SK-N-SH (cell line): ENCODE measurements around the gene ERGIC1. TPM values are rescaled to one million over a fixed set of nuclear protein-coding genes. Genes with fewer than 3 reads are reported as not detected.

Experiments used
- CTCF ChIA-PET: fragments of 300-600, 350-600 bp; formaldehyde crosslinking; extraction: SDS; loops from one replicate; lab custom pipeline; 2021; lab: Yijun Ruan, JAX
- POLR2A ChIA-PET: fragments of 350-600 bp; sonication (Branson Sonifier 250); formaldehyde crosslinking; extraction: SDS; loops from one replicate; lab custom pipeline; 2020; ENCODE audit warnings: antibody characterized with exemption, inconsistent platforms; lab: Yijun Ruan, JAX
- DNase-seq: peaks from one replicate; pipeline ENCODE4 v3.0.0; 2012
- H2AFZ ChIP-seq: fragments of 200-600 bp; sonication (generic); 2 replicates; pipeline ENCODE4 v1.8.1; 2016; ENCODE audit warnings: antibody characterized with exemption, mild to moderate bottlenecking, low read depth
- H3F3A ChIP-seq: fragments of 200-600 bp; sonication (generic); replicated peaks from 2 replicates; pipeline ENCODE3; 2016; ENCODE audit warnings: antibody characterized with exemption, mild to moderate bottlenecking; ENCODE audit not compliant: insufficient read depth
- H3K27ac ChIP-seq, 2 experiments: fragments of 200-500 bp in 1 of 2; fragments of 200-600 bp in 1 of 2; sonication (Bioruptor generic) in 1 of 2; sonication (generic), shearing (Covaris generic) in 1 of 2; 2 replicates each; pipeline versions ENCODE4 v1.5.1 to v1.6.1; 2014 to 2016; ENCODE audit warnings: low read depth in 2 of 2, inconsistent platforms in 1 of 2, low read length in 1 of 2, mild to moderate bottlenecking in 1 of 2, mixed read lengths in 1 of 2
- H3K27me3 ChIP-seq: fragments of 200-600 bp; sonication (generic), shearing (Covaris generic); 2 replicates; pipeline ENCODE4 v1.6.1; 2016; ENCODE audit warnings: mixed run types; ENCODE audit not compliant: insufficient read depth
- H3K36me3 ChIP-seq, 2 experiments: fragments of 200-500 bp in 1 of 2; fragments of 200-600 bp in 1 of 2; sonication (Bioruptor generic) in 1 of 2; sonication (generic) in 1 of 2; replicated peaks in 1 of 2; 2 replicates each; pipeline versions ENCODE3 to v1.5.1; 2014 to 2016; ENCODE audit warnings: low read length in 1 of 2, mild to moderate bottlenecking in 1 of 2; ENCODE audit not compliant: insufficient read depth in 2 of 2, control insufficient read depth in 1 of 2
- H3K4me1 ChIP-seq, 2 experiments: fragments of 200-500 bp in 1 of 2; fragments of 200-600 bp in 1 of 2; sonication (Bioruptor generic) in 1 of 2; sonication (generic), shearing (Covaris generic) in 1 of 2; 2 replicates each; pipeline versions ENCODE4 v1.5.1 to v1.6.1; 2014 to 2016; ENCODE audit warnings: low read depth in 1 of 2, low read length in 1 of 2, mixed run types in 1 of 2; ENCODE audit not compliant: insufficient read depth in 2 of 2, control insufficient read depth in 1 of 2
- H3K4me2 ChIP-seq: fragments of 200-600 bp; sonication (generic), shearing (Covaris generic); 2 replicates; pipeline ENCODE4 v1.6.1; 2017; ENCODE audit warnings: mixed run types
- H3K4me3 ChIP-seq, 2 experiments: fragments of 200-500 bp in 1 of 2; fragments of 200-600 bp in 1 of 2; sonication (Bioruptor generic) in 1 of 2; sonication (generic), shearing (Covaris generic) in 1 of 2; 2 replicates each; pipeline versions ENCODE4 v1.5.1 to v1.8.1; 2014 to 2016; ENCODE audit warnings: low read depth in 2 of 2, inconsistent platforms in 1 of 2, low read length in 1 of 2, mild to moderate bottlenecking in 1 of 2, mixed read lengths in 1 of 2, moderate library complexity in 1 of 2
- H3K79me2 ChIP-seq: fragments of 200-600 bp; sonication (generic); 2 replicates; pipeline ENCODE4 v1.8.1; 2017; ENCODE audit warnings: mild to moderate bottlenecking; ENCODE audit not compliant: insufficient read depth
- H3K9ac ChIP-seq: fragments of 200-600 bp; sonication (generic); 2 replicates; pipeline ENCODE4 v1.6.1; 2017; ENCODE audit warnings: mixed run types
- H3K9me2 ChIP-seq: fragments of 200-600 bp; sonication (generic); 2 replicates; pipeline ENCODE4 v1.6.1; 2017; ENCODE audit warnings: mixed run types
- H3K9me3 ChIP-seq: fragments of 200-600 bp; sonication (generic); 2 replicates; pipeline ENCODE4 v1.6.1; 2017; ENCODE audit warnings: mixed run types, mild to moderate bottlenecking, moderate library complexity
- H4K20me1 ChIP-seq: fragments of 200-600 bp; sonication (generic); 2 replicates; pipeline ENCODE4 v1.6.1; 2017; ENCODE audit warnings: mild to moderate bottlenecking, mixed run types; ENCODE audit not compliant: insufficient read depth
- CHD2 ChIP-seq: fragments of 150-350 bp; IDR thresholded peaks from 2 replicates; pipeline ENCODE4 v1.6.1; 2018; ENCODE audit warnings: low read length; ENCODE audit not compliant: partially characterized antibody
- EP300 ChIP-seq, 2 experiments: IDR thresholded peaks; 2 replicates each; pipeline versions ENCODE4 v1.4.0 to v1.6.1; 2012; ENCODE audit warnings: borderline replicate concordance in 1 of 2, low read depth in 1 of 2, low read length in 1 of 2
- FOSL2 ChIP-seq: IDR thresholded peaks from 2 replicates; pipeline ENCODE4 v1.4.0; 2012; ENCODE audit warnings: low read depth, mild to moderate bottlenecking, moderate library complexity, borderline replicate concordance
- GABPA ChIP-seq: IDR thresholded peaks from 2 replicates; pipeline ENCODE4 v1.4.0; 2012; ENCODE audit warnings: low read depth, mild to moderate bottlenecking
- JUND ChIP-seq: IDR thresholded peaks from 2 replicates; pipeline ENCODE4 v1.4.0; 2012
- MEF2A ChIP-seq: IDR thresholded peaks from 2 replicates; pipeline ENCODE4 v1.4.0; 2012; ENCODE audit warnings: low read depth, borderline replicate concordance
- NFIC ChIP-seq: IDR thresholded peaks from 2 replicates; pipeline ENCODE4 v1.4.0; 2012; ENCODE audit warnings: borderline replicate concordance
- POLR2AphosphoS5 ChIP-seq: IDR thresholded peaks from 2 replicates; pipeline ENCODE4 v1.6.1; 2012; ENCODE audit warnings: low read depth, low read length
- RCOR1 ChIP-seq: fragments of 150-350 bp; IDR thresholded peaks from 2 replicates; pipeline ENCODE4 v1.6.1; 2017; ENCODE audit warnings: antibody characterized with exemption, low read length
- RFX5 ChIP-seq: IDR thresholded peaks from 2 replicates; pipeline ENCODE4 v1.6.1; 2012; ENCODE audit warnings: mild to moderate bottlenecking, improper control_type of control experiment, low read length
- RXRA ChIP-seq: IDR thresholded peaks from 2 replicates; pipeline ENCODE4 v1.4.0; 2012; ENCODE audit warnings: low read depth, mild to moderate bottlenecking, borderline replicate concordance
- TCF12 ChIP-seq: IDR thresholded peaks from 2 replicates; pipeline ENCODE4 v1.4.0; 2012
- TEAD4 ChIP-seq: IDR thresholded peaks from 2 replicates; pipeline ENCODE4 v1.4.0; 2012; ENCODE audit warnings: mild to moderate bottlenecking, borderline replicate concordance; ENCODE audit not compliant: insufficient read depth
- WGBS: methylation state at CpG from one replicate; pipeline ENCODE4 v1.1.6; 2017; ENCODE audit warnings: low lambda C conversion rate; 5-methylcytosine and 5-hydroxymethylcytosine counted together
- polyA plus RNA-seq, 3 experiments: library from polyadenylated mRNA; depleted of rRNA; stranded (reverse); fragments of >200 nt; gene quantifications; 2 replicates each; pipeline ENCODE4 v1.2.3, GENCODE V29; 2012
- TF ChIP-seq, protein P1 (sequence below): fragments of 150-350 bp; IDR thresholded peaks from 2 replicates; pipeline ENCODE4 v1.6.1; 2017; ENCODE audit warnings: antibody characterized with exemption, low read length, low read depth, borderline replicate concordance
- TF ChIP-seq, protein P2 (sequence below): IDR thresholded peaks from 2 replicates; pipeline ENCODE4; 2012
- TF ChIP-seq, protein P3 (sequence below): IDR thresholded peaks from 2 replicates; pipeline ENCODE4 v1.4.0; 2012; ENCODE audit warnings: low read depth
- TF ChIP-seq, protein P4 (sequence below): fragments of 200-600 bp; sonication (generic); IDR thresholded peaks from 2 replicates; pipeline ENCODE4 v1.6.1; 2017; ENCODE audit warnings: antibody characterized with exemption, mild to moderate bottlenecking, moderate library complexity

The ERGIC1 gene
- polyA plus RNA-seq, 1 of the 3 experiments (the other 2 are of a cell fraction), result 101 TPM

DNA sequence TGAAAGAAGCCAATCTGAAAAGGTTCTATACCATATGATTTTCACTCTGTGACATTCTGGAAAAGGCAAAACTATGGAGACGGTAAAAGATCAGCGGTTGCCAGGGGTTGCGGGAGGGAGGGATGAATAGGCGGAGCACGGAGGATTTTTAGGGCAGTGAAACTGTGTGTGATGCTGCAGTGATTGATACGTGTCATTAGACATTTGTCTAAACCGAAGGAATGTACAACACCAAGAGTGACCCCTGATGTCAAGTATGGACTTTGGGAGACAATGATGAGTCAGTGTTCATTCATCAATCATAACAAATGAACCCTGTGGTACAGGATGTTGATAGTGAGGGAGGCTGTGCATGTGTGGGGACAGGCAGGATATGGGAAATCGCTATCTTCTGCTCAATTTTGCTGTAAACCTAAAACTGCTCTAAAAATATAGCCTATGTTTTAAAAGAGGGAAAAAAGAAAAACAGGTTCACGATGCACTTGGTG, 34.4 kb downstream of the ERGIC1 start (continued):
- no peak for TF ChIP-seq GABPA
- TF ChIP-seq RCOR1, result no peak
- no peak for TF ChIP-seq RFX5
- no peak for TF ChIP-seq MEF2A

DNA sequence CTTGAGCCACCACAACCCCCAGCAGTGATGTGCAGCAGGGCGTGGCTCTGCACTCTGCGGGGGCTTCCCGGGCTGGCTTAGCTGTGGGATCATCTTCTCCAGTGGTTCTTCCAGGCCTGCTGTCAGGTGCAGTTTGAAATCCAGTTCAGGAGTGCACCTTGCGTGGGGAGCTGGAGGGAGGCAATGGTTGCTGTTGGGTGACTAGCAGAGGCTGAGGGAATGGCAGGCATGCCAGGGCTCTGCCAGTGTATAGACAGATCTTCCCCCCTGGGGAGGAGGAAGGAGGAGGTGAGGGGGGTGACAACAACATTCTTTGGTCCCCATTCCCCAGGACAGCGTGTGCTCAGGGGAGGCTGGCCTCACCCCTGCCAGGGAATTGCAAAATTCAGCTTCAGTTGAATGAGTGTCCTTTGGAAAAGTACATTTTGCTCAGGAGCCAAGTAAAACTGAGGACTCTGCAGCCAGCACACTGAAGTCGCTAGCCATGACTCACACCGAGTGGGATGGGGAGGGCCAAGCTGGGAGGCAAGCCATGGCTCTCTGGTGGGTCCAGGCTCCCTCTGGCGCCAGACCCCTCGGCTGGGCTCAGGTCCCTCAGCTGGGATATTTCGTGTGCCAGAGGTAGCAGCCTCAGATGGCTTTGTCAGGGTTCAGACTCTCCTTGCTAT, 35.0 kb downstream of the ERGIC1 start:
- Histone ChIP-seq H2AFZ (no peak overlapping the region), H3K9ac (peak overlapping the region; percentile 64), H3K27ac (peak overlapping the region; percentile 51 to 99), H3K79me2 (peaks cover 52% of the 10 kb centered on the region), H3K36me3 (no peaks in the 10 kb centered on the region), H4K20me1 (0 out of 2 replicates have a peak, but pooled peaks cover 4% of the 10 kb centered on the region), H3F3A (peaks cover 50% of the 10 kb centered on the region), H3K27me3 (no peaks in the 10 kb centered on the region), H3K9me3 (no peaks in the 10 kb centered on the region), H3K4me1 (peaks cover 42 to 66% of the 10 kb centered on the region in 2 experiments; a peak in 3 of 4 replicates), H3K9me2 (no peaks in the 10 kb centered on the region), H3K4me2 (peak overlapping the region; percentile 92), H3K4me3 (peak overlapping the region in 1 of 2 experiments; percentile 40; a peak in 2 of 4 replicates)
- POLR2A ChIA-PET, result no interaction called here
- CTCF ChIA-PET, result no interaction called here
- peak; percentile 39 for DNase-seq
- TF ChIP-seq, protein P1, sequence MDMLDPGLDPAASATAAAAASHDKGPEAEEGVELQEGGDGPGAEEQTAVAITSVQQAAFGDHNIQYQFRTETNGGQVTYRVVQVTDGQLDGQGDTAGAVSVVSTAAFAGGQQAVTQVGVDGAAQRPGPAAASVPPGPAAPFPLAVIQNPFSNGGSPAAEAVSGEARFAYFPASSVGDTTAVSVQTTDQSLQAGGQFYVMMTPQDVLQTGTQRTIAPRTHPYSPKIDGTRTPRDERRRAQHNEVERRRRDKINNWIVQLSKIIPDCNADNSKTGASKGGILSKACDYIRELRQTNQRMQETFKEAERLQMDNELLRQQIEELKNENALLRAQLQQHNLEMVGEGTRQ, result no peak
- TF ChIP-seq MEF2A (no peak), JUND (peak; percentile 68; the same call in 1 of the 2 replicates), POLR2AphosphoS5 (peak; percentile 25; the same call in 1 of the 2 replicates), CHD2 (no peak), TEAD4 (0 out of 2 replicates have a peak, but pooled peaks have one; percentile 37), TCF12 (peak; percentile 64), FOSL2 (peak; percentile 94), EP300 (IDR thresholded peaks at IDR 0.05; ENCODE audit: borderline replicate concordance in 1 of 2, low read depth in 1 of 2, low read length in 1 of 2) (peak in 1 of 2 experiments; percentile 78; a peak in 1 of 4 replicates), RXRA (peak; percentile 58; the same call in 1 of the 2 replicates), NFIC (peak; percentile 86)
- TF ChIP-seq, protein P2, sequence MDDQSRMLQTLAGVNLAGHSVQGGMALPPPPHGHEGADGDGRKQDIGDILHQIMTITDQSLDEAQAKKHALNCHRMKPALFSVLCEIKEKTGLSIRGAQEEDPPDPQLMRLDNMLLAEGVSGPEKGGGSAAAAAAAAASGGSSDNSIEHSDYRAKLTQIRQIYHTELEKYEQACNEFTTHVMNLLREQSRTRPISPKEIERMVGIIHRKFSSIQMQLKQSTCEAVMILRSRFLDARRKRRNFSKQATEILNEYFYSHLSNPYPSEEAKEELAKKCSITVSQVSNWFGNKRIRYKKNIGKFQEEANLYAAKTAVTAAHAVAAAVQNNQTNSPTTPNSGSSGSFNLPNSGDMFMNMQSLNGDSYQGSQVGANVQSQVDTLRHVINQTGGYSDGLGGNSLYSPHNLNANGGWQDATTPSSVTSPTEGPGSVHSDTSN, result peak; percentile 60
- TF ChIP-seq, protein P3, sequence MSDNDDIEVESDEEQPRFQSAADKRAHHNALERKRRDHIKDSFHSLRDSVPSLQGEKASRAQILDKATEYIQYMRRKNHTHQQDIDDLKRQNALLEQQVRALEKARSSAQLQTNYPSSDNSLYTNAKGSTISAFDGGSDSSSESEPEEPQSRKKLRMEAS, result peak; percentile 71; the same call in 1 of the 2 replicates
- TF ChIP-seq, protein P4, sequence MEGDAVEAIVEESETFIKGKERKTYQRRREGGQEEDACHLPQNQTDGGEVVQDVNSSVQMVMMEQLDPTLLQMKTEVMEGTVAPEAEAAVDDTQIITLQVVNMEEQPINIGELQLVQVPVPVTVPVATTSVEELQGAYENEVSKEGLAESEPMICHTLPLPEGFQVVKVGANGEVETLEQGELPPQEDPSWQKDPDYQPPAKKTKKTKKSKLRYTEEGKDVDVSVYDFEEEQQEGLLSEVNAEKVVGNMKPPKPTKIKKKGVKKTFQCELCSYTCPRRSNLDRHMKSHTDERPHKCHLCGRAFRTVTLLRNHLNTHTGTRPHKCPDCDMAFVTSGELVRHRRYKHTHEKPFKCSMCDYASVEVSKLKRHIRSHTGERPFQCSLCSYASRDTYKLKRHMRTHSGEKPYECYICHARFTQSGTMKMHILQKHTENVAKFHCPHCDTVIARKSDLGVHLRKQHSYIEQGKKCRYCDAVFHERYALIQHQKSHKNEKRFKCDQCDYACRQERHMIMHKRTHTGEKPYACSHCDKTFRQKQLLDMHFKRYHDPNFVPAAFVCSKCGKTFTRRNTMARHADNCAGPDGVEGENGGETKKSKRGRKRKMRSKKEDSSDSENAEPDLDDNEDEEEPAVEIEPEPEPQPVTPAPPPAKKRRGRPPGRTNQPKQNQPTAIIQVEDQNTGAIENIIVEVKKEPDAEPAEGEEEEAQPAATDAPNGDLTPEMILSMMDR, result peak; percentile 61
- WGBS, result 26% methylated on average over 10 of the region's 10 CpGs
